ENCODE results near the gene AKR1B1.

DNA sequence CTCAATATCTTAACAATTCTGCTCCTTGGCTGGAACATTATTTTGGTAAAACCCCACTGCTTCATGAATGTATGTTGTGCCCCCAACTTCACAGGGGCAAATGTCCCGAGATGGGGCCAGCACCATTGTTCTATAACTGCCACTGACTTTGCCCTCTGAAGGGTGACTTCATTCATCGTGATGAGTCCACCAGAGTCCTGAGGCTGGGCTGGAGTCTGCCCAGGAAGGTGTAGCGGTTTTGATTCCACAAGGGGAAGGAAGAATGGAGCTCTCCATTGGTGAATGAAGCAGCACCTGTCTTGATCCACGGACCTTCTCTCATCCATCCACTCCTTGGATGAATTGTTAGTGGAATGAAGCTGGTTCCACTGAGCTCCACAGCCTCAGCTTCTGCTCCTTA lies 18.4 kb downstream of the AKR1B1 start:
- TF ChIP-seq ZNF274 (IDR thresholded peaks at IDR 0.05; ENCODE audit: low read depth, low read length) (no peak), YY1 (IDR thresholded peaks at IDR 0.05; ENCODE audit: insufficient read depth, insufficient read length) (no peak), SUZ12 (IDR thresholded peaks at IDR 0.05; ENCODE audit: extremely low read depth, insufficient read depth, insufficient read length) (no peak)
